Cerebellar nuclear complex (tissue), 1 donor: Measurements from ENCODE around the gene TRABD.
A peak's percentile ranks its signal among the peaks of the same experiment; 100 is the strongest.
"Not testable (repeated sequence)": the region's sequence is repeated elsewhere in the genome, so short reads cannot be mapped to it uniquely, and the experiment has no call there.

Experiments used
- DNase-seq, 2 experiments: peaks; one replicate each; lab custom pipeline; 2025; lab: John Stamatoyannopoulos, UW

Gene TRABD

GRCh38 chr22:50153056-50153755, 32.5 kb upstream of the TRABD start:
- no peak for DNase-seq

- no peak for DNase-seq
Measured at GRCh38 chr22:50153756-50154140, 32.0 kb upstream of the TRABD start.

- DNase-seq: peak; percentile 75 to 85
Measured at GRCh38 chr22:50157709-50158375, 27.9 kb upstream of the TRABD start.

GRCh38 chr22:50160947-50161346, 24.8 kb upstream of the TRABD start:
- DNase-seq: no peak

- no peak for DNase-seq
Measured at GRCh38 chr22:50161508-50162390, 24.0 kb upstream of the TRABD start.

- DNase-seq: no peak
Measured at GRCh38 chr22:50162391-50162956, 23.2 kb upstream of the TRABD start.

GRCh38 chr22:50165436-50166123, 20.1 kb upstream of the TRABD start:
- no peak for DNase-seq

GRCh38 chr22:50167689-50168489, 17.8 kb upstream of the TRABD start:
- no peak for DNase-seq

GRCh38 chr22:50168490-50169180, 17.1 kb upstream of the TRABD start:
- not testable (repeated sequence) for DNase-seq

- DNase-seq: no peak
Measured at GRCh38 chr22:50169181-50169759, 16.4 kb upstream of the TRABD start.

- no peak for DNase-seq
Measured at GRCh38 chr22:50169774-50170341, 15.9 kb upstream of the TRABD start.

- no peak for DNase-seq
Measured at GRCh38 chr22:50170453-50171318, 15.0 kb upstream of the TRABD start, which contains the start of gene PANX2. Gene PANX2 (plus strand): TSS chr22:50170731. CDS start chr22:50170731, 0 bp downstream.

GRCh38 chr22:50171319-50171964, 14.3 kb upstream of the TRABD start:
- no peak for DNase-seq

- DNase-seq: no peak
Measured at GRCh38 chr22:50171965-50172421, 13.7 kb upstream of the TRABD start.

GRCh38 chr22:50173311-50173982, 12.3 kb upstream of the TRABD start:
- no peak for DNase-seq

GRCh38 chr22:50173983-50174355, 11.7 kb upstream of the TRABD start:
- DNase-seq: no peak
